Measurements from ENCODE around the gene CKLF.

GRCh38 chr16:66592814-66593213 is 40.4 kb downstream of the CKLF start:
- TF ChIP-seq REST (IDR thresholded peaks at IDR 0.05; ENCODE audit: low read depth, low read length) (no peak), USF1 (IDR thresholded peaks at IDR 0.05; ENCODE audit: borderline replicate concordance, low read depth) (no peak), CTCF (IDR thresholded peaks at IDR 0.05) (no peak), SMC3 (IDR thresholded peaks at IDR 0.05; ENCODE audit: low read depth, low read length) (no peak), MAX (IDR thresholded peaks at IDR 0.05; ENCODE audit: low read depth) (no peak), JUND (IDR thresholded peaks at IDR 0.05) (no peak), SIN3A (IDR thresholded peaks at IDR 0.05; ENCODE audit: borderline replicate concordance, low read depth, low read length) (no peak), NFIC (IDR thresholded peaks at IDR 0.05; ENCODE audit: borderline replicate concordance) (no peak), CHD2 (IDR thresholded peaks at IDR 0.05; ENCODE audit: low read length, partially characterized antibody) (no peak), YY1 (IDR thresholded peaks at IDR 0.05; ENCODE audit: low read depth) (no peak)

All from SK-N-SH (cell line).